SK-N-MC (cell line): Measurements from ENCODE around the gene BRD1.

Experiments used
- EZH2 ChIP-seq: fragments of 200-600 bp; sonication (generic); IDR thresholded peaks from one replicate; pipeline ENCODE4 v1.6.1; 2017; ENCODE audit warnings: antibody characterized with exemption
- POLR2AphosphoS5 ChIP-seq: IDR thresholded peaks from 2 replicates; pipeline ENCODE4 v1.6.1; 2012; ENCODE audit warnings: mild to moderate bottlenecking, low read depth, low read length, borderline replicate concordance

DNA sequence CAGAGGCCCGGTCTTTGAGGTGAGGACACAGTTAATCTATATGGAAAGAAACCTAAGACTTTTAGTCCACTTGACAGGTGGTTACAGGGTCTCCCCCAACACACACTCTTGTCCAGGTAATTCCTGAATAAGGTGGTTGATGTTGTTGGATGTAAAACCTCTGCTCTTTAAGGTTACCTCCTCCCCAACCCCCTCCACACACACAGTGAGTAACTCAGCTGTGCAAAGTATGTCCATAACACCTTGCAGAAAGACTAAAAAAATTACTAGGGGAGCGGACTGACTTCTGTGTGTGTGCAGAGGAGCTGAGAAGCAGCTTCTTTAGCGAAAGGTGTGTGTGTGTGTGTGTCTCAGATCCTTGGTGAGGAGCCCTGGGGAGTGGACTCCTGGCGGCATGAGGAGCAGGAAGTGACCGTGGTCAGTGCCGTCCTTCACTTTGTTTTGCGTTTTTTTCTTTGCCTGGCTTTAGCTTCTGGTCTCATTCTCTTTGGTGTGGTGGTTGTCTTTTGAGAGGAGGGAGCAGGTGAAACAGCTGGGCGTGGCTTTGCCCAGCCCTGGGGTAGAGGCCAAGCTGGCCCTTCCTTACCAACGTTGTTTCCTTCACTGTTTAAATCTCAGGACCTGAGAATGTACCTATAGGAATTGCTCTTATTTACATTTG is 27.7 kb upstream of the BRD1 start:
- TF ChIP-seq POLR2AphosphoS5: no peak
- no peak for TF ChIP-seq EZH2
